HepG2 (cell line): ENCODE data around the gene DMXL2. TPM values are rescaled to one million over a fixed set of nuclear protein-coding genes. Genes with fewer than 3 reads are reported as not detected.
"Not testable (repeated sequence)": the region's sequence is repeated elsewhere in the genome, so short reads cannot be mapped to it uniquely, and the experiment has no call there.

Experiments
- ATAC-seq: fragments of 200-7000 bp; cut with Tn5 transposase; 3 replicates; pipeline ENCODE4 v1.9.1; 2020; ENCODE audit warnings: mild to moderate bottlenecking, moderate library complexity
- BruUV-seq: library from RNA; stranded (reverse); fragments of 400-500 nt; replicated peaks from 2 replicates; lab custom pipeline; 2021; lab: Mats Ljungman, UMichigan
- CTCF ChIA-PET: fragments of 300-600 bp; formaldehyde crosslinking; extraction: SDS; loops from one replicate; lab custom pipeline; 2021; ENCODE audit warnings: low total read pairs, inconsistent platforms, low intra/inter-chr PET ratio; lab: Yijun Ruan, JAX
- POLR2A ChIA-PET: fragments of 350-600 bp; sonication (Branson Sonifier 250); formaldehyde crosslinking; loops from one replicate; lab custom pipeline; 2020; ENCODE audit warnings: antibody characterized with exemption, inconsistent platforms; lab: Yijun Ruan, JAX
- DNase-seq: peaks from one replicate; pipeline ENCODE4 v3.0.0-alpha.2; 2015; ENCODE audit warnings: low spot score
- FAIRE-seq: peaks from 3 replicates; lab custom pipeline; 2011; peaks lifted over from hg19 to GRCh38; lab: Jason Lieb, UNC
- H2AFZ ChIP-seq: one replicate; pipeline ENCODE4 v1.6.1; 2011; ENCODE audit warnings: low read length, inconsistent platforms
- H3K27ac ChIP-seq: fragments of 300-600 bp; 3 replicates; pipeline ENCODE4 v1.8.0; 2011; ENCODE audit warnings: mixed run types, mild to moderate bottlenecking, mixed read lengths, low read length, inconsistent platforms; ENCODE audit not compliant: insufficient read depth; ENCODE audit errors: extremely low read length
- H3K27me3 ChIP-seq, 2 experiments: fragments of 200-600 bp in 1 of 2; 2 replicates in 1 of 2; 3 replicates in 1 of 2; pipeline versions ENCODE4 v1.6.0 to v1.8.0; 2011; ENCODE audit warnings: low read length in 2 of 2, mild to moderate bottlenecking in 2 of 2, moderate library complexity in 2 of 2, inconsistent platforms in 1 of 2; ENCODE audit not compliant: insufficient read depth in 2 of 2, control insufficient read depth in 1 of 2
- H3K36me3 ChIP-seq, 2 experiments: fragments of 200-600 bp in 1 of 2; replicated peaks in 1 of 2; 2 replicates in 1 of 2; 3 replicates in 1 of 2; pipeline versions ENCODE4 v1.5.1 to v1.8.0; 2011; ENCODE audit warnings: low read length in 2 of 2, inconsistent platforms in 1 of 2; ENCODE audit not compliant: insufficient read depth in 2 of 2, control insufficient read depth in 1 of 2
- H3K4me1 ChIP-seq: 2 replicates; pipeline ENCODE4 v1.5.1; 2012; ENCODE audit warnings: low read length, inconsistent platforms; ENCODE audit not compliant: insufficient read depth
- H3K4me2 ChIP-seq: 2 replicates; pipeline ENCODE4 v1.6.0; 2011; ENCODE audit warnings: low read depth, low read length, inconsistent platforms
- H3K4me3 ChIP-seq, 3 experiments: fragments of 200-600 bp in 1 of 3; sonication (generic), shearing (Covaris generic) in 1 of 3; replicated peaks in 1 of 3; 2 replicates each; pipeline ENCODE4 v1.5.1; 2011 to 2016; ENCODE audit warnings: low read length in 3 of 3, inconsistent platforms in 2 of 3, low read depth in 2 of 3, mild to moderate bottlenecking in 2 of 3, control low read depth in 1 of 3, mixed read lengths in 1 of 3; ENCODE audit not compliant: insufficient read depth in 1 of 3
- H3K79me2 ChIP-seq: one replicate; pipeline ENCODE4 v1.6.1; 2011; ENCODE audit warnings: low read length, inconsistent platforms; ENCODE audit not compliant: insufficient read depth
- H3K9ac ChIP-seq: 2 replicates; pipeline ENCODE4 v1.6.0; 2011; ENCODE audit warnings: mild to moderate bottlenecking, low read depth, low read length, inconsistent platforms; ENCODE audit not compliant: insufficient read depth
- H3K9me3 ChIP-seq: 2 replicates; pipeline ENCODE4 v1.5.1; 2012; ENCODE audit warnings: mild to moderate bottlenecking, low read length
- H4K20me1 ChIP-seq: 2 replicates; pipeline ENCODE4 v1.6.0; 2011; ENCODE audit warnings: inconsistent platforms, mild to moderate bottlenecking, low read length, moderate library complexity; ENCODE audit not compliant: insufficient read depth
- PAX8 ChIP-seq: sonication (generic); formaldehyde crosslinking; IDR thresholded peaks from 2 replicates; pipeline ENCODE4 v1.8.0; 2022; ENCODE audit warnings: mild to moderate bottlenecking, missing genetic modification reagents, borderline replicate concordance
- SSRP1 ChIP-seq: IDR thresholded peaks from 2 replicates; pipeline ENCODE4 v1.6.1; 2016; ENCODE audit warnings: control low read depth
- STAT6 ChIP-seq: sonication (generic); formaldehyde crosslinking; IDR thresholded peaks from 2 replicates; pipeline ENCODE4 v1.4.0; 2020; ENCODE audit warnings: missing genetic modification reagents, mild to moderate bottlenecking, borderline replicate concordance
- WGBS: methylation state at CpG from one replicate; pipeline ENCODE4 v1.1.6; 2017; ENCODE audit warnings: low lambda C conversion rate; 5-methylcytosine and 5-hydroxymethylcytosine counted together
- in situ Hi-C: cut with HindIII; loops from 2 replicates; pipeline ENCODE4 v1.10.0; 2017; ENCODE audit warnings: low pct_unique_long_range_greater_than_20kb; ENCODE audit not compliant: extremely low pct_ligation_motif_present
- intact Hi-C: fragments of 100-400 bp; cut with micrococcal nuclease; formaldehyde crosslinking; loops from one replicate; pipeline ENCODE4 v1.10.0; 2022; ENCODE audit not compliant: unreplicated experiment
- polyA plus RNA-seq, 8 experiments: library from polyadenylated mRNA; depleted of rRNA in 3 of 8; stranded (reverse) in 7 of 8; unstranded in 1 of 8; fragments of >200 nt; fragmentation: Illumina TruSeq in 4 of 8; extraction: Trizol in 4 of 8; gene quantifications; 2 replicates each; pipeline versions ENCODE4 v1.2.1 to v1.2.3, GENCODE V29; 2011 to 2016; ENCODE audit warnings: low read depth in 4 of 8, missing spikeins in 1 of 8, mixed read lengths in 1 of 8; ENCODE audit not compliant: insufficient read depth in 1 of 8
- total RNA-seq, 5 experiments: library from RNA; depleted of rRNA; stranded (reverse); fragments of >200 nt; fragmentation: Illumina TruSeq; extraction: Trizol; gene quantifications; 2 replicates each; pipeline ENCODE4 v1.2.3, GENCODE V29; 2016; ENCODE audit warnings: low read depth in 1 of 5

DMXL2 gene
- total and polyA plus RNA-seq, 2 of the 13 experiments (the other 11 are each of a cell fraction or from before 2014, with no cell fraction given), result 11.6 to 15.3 TPM

- TF ChIP-seq PAX8 (no peak), SSRP1 (no peak), STAT6 (CRISPR knock-in tag) (no peak)
Measured at GRCh38 chr15:51649659-51650521, 27.3 kb upstream of the DMXL2 start (continued).

- FAIRE-seq, H3K4me2 ChIP-seq, H2AFZ ChIP-seq, H3K79me2 ChIP-seq, H3K9me3 ChIP-seq, H3K4me1 ChIP-seq, H3K9ac ChIP-seq, H3K36me3 ChIP-seq, POLR2A ChIA-PET, DNase-seq, H3K27me3 ChIP-seq, ATAC-seq, H3K4me3 ChIP-seq, intact Hi-C loops, BruUV-seq, H3K27ac ChIP-seq, H4K20me1 ChIP-seq: not testable (repeated sequence)
- CTCF ChIA-PET, result interaction anchor here (4.1 kb wide), 1 partner anchor 128 kb away, joined by 107 read pairs; no protein-coding TSS in a partner anchor
- 46% methylated on average over 4 of the region's 4 CpGs for WGBS
- in situ Hi-C loops, result loop anchor here (25.0 kb wide), 1 partner anchor 264 kb away; no protein-coding TSS in a partner anchor
Measured at GRCh38 chr15:51648643-51649042, 26.1 kb upstream of the DMXL2 start.

GRCh38 chr15:51648101-51648500, 25.5 kb upstream of the DMXL2 start:
- H2AFZ ChIP-seq, H3K27ac ChIP-seq, POLR2A ChIA-PET, DNase-seq, H3K79me2 ChIP-seq, H3K4me3 ChIP-seq, H4K20me1 ChIP-seq, BruUV-seq, H3K9ac ChIP-seq, H3K27me3 ChIP-seq, H3K36me3 ChIP-seq, H3K4me1 ChIP-seq, H3K9me3 ChIP-seq, FAIRE-seq, H3K4me2 ChIP-seq, intact Hi-C loops, ATAC-seq: not testable (repeated sequence)
- CTCF ChIA-PET, result interaction anchor here (4.1 kb wide), 1 partner anchor 128 kb away, joined by 107 read pairs; no protein-coding TSS in a partner anchor
- in situ Hi-C loops, result loop anchor here (25.0 kb wide), 1 partner anchor 264 kb away; no protein-coding TSS in a partner anchor
- 6% methylated on average over 1 of the region's 1 CpG for WGBS
